Activated CD4-positive, alpha-beta T cell treated with anti-CD3 and anti-CD28 coated beads, Interleukin-2, amount 50 U/mL, for 16 hours (primary cell): Measurements from ENCODE around the gene THADA.

ENCODE experiments used
- DNase-seq: peaks from one replicate; pipeline ENCODE4 v3.0.0-alpha.2; 2020

Gene THADA

GRCh38 chr2:43220229-43220751 is 375.5 kb downstream of the THADA start:
- peak; percentile 35 for DNase-seq

DNA sequence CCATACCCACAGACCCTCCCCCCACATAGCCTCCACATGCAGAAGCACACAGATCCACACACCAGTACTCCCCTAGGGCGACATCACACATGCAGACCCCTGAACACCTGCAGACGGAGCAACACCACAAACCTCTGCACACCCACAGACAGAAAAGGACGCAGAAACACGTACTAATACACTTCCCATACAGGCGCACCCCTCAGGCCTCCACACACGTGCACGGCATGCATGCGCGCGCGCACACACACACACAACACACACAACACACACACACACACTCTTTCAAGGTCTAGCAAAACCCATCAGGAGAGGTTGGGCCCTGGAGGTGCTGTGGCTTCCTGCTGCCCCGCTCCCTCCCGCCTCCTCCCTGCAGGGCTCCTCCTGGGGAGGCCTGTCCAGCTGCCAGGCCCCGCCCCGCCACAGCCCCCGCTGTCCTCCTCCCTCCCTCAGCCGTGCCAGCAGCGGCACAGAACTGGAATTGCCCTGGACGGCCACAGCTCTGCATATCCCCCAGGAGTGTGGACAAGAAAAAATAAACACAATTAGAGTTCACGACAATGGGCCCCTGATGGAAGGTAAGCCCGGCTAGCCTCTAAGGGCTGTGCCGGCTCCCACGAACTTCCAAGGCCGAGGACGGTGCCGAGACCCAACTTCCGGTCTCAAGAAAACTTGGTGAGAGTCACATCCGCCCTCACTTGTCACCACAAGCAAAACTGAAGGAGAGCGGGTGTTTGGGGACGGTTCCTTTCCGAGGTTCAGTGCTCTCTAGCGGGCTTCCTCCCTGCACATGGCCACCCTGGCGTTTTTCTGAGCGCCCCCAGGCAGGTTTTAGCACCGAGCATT is 376.2 kb downstream of the THADA start:
- peak; percentile 89 for DNase-seq

DNA sequence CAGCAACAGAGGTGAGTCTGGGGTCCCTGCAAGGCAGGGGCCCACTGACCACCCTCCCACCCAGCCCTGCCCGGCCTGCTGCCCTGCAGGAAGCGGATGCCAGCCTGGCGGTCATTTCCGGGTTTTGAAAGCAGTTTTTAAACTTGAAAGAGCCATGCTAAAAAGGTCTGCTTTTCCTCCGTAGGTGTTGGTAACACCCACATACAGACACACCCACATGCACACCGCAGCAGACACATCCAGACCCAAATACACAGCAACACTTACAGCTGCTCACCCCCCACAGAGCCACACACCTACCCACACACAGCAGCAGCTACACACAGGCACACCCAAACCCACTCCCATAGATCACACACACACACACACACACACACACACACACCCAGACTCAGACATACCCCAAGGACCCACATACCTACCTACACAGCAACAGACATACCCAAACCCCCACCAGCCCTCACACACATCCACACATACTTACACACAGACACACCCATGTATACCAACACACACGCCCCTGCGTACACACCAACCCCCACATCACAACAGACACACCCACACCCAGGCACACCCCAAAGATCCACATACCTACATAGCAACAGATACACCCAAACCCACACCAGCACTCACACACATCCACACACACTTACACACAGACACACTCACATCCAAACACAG is 377.0 kb downstream of the THADA start:
- peak; percentile 75 for DNase-seq

DNA sequence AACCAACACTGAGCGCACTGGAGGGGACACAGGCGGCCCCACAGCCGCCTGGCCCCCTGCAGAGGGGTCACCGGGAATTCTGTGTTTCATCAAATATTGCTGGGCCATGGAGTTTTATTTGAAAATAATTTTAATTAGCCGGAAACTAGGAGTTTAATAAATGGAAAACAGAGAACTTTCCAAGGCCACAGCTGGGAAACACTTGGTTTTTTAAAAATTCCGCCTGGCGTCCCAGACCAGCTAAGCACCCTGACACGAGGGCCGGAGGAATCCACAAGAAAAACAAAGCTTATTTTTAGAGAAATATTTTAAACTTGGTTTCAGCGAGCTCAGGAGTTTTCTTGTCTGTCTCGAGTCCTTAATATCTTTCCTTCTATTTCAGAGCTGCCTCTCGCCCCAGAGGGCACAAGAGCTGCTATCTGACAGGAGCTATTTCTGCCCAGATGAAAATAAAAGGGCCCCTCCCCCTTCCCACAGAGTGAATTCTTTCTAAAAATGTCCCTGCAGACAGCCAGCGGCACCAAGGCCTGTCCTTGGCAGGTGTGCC is 377.6 kb downstream of the THADA start:
- DNase-seq: no peak

DNA sequence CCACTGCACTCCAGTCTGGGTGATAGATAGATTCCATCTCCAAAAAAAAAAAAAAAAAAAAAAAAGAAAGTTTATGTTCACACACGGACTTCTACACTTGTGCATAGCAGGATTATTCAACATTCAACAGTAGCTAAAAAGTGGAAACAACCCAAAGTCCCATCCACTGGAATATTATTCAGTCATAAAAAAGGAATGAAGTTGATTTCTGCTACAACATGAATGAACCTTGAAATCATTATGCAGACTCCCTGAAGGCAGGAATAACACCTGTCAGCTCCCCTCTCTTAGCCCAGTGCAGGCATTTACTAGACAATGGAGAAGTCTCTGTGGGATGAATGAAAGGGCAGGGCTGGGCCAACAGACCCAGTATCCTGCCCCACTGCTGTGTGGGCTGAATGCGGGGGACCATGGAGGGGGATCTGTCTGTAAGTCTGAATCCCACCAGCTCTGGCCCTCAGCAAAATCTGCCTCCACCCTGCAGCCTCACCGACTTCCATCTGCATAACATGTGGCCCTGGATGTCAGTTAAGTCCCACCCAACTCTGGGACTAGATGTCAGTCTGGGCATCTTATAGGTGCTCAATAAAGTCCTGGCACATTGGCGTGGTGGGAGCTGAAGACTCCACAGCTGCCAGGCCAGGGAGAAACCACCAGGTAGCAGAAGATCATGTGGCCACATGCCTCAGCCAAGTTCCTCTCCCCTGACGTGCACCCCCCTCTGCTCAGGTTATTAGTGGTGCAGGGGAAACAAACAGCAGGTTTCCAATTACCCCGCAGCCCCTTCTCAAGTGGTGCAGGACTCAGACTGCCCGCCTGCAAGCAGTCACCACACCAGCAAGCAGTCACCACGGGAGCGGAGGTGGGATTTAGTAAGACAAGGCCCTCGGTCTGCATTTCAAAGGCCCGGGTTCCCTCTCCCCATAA is 378.3 kb downstream of the THADA start:
- DNase-seq: no peak

- DNase-seq: no peak
Observed at GRCh38 chr2:43216629-43217028, 379.2 kb downstream of the THADA start.

- DNase-seq: no peak
Observed at GRCh38 chr2:43215673-43216255, 380.1 kb downstream of the THADA start.

DNA sequence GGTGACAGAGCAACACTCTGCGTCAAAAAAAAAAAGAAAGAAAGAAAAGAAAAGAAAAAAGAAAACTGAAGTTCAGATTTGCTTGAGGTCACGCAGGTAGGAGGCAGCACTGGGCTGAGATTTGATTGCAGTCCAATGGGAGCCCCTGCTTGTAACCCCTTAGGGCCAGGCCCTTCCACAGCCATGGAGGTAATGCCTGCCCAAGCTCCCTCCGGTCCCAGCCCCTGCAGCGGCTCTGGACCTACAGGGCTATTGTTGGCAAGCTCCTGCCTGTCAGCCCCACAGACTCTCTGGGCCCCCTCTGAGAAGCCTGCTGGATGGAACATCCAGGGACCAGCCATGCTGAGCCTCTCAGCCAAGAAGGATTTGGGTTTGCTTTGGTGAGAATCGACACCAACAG is 381.6 kb downstream of the THADA start:
- DNase-seq: no peak

- no peak for DNase-seq
Observed at GRCh38 chr2:43212931-43213330, 382.9 kb downstream of the THADA start.

DNA sequence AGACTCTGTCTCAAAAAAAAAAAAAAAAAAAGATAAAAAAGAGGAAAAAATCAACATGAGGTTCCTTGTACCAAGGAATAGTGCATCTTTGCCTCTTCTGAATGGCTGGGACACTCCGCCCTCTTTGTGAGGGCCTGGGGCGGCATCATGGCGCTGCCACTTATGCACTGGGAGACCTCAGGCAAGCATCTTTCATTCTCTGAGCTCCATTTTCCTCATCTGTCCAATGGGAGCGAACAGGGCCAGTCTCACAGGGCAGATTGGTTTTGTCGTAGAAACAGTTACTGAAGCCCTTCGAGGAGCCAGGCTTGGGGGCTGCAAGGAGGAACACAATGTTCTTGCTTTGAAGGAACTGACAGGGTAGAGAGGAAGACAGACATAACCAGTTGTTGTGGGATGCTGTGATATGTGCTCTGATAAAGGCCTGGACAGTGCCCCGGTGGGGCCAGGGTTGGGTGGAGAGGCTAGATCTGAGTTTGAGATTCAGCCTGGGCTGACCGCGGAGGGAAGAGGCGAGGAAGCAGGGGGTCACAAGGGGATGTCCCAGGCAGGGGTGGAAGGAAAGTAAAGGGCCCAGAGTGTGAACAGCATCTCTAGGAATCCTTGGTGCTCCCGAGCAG is 383.5 kb downstream of the THADA start:
- DNase-seq: no peak

GRCh38 chr2:43210467-43211303 is 385.2 kb downstream of the THADA start:
- DNase-seq: no peak

DNA sequence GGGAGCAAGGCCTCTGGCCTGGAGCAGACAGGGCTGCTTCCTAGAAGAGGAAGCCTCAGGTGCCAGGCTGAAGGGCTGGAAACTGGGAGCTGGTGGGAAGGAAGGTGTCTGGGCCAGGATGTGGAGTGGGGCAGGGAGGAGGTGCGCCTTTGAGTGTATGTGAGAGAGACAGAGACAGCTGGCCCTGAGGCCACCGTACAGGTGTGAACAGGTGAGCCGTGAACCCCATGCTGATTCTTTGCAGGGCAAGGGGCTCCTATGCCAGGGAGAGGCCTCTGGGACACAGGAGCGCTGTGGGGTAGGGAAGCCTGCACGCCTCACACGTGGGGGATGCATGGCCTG is 385.7 kb downstream of the THADA start:
- DNase-seq: no peak

DNA sequence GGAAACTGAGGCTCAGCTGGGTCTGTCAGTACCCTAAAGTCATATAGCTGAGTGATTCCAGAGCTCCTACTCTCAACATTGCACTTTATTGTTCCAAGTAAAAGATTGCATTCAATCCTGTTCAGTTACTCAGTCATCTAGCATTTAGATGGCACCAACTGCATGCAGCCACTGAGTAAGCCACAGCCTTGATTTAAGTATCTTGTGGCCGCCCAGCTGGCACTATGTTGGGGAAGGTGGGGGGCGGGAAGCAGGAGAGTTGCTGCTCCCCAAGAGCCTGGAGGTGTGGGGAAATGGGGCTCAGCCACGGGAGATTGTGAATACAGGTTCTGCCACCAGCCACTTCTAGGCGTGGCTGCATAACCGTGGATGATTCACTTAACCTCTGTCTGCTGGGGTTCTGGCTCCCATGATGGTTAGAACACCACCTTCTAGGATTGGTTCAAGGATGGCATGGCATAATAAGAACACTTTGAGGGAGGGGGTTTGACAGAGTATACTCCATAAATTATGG is 386.6 kb downstream of the THADA start:
- DNase-seq: no peak

DNA sequence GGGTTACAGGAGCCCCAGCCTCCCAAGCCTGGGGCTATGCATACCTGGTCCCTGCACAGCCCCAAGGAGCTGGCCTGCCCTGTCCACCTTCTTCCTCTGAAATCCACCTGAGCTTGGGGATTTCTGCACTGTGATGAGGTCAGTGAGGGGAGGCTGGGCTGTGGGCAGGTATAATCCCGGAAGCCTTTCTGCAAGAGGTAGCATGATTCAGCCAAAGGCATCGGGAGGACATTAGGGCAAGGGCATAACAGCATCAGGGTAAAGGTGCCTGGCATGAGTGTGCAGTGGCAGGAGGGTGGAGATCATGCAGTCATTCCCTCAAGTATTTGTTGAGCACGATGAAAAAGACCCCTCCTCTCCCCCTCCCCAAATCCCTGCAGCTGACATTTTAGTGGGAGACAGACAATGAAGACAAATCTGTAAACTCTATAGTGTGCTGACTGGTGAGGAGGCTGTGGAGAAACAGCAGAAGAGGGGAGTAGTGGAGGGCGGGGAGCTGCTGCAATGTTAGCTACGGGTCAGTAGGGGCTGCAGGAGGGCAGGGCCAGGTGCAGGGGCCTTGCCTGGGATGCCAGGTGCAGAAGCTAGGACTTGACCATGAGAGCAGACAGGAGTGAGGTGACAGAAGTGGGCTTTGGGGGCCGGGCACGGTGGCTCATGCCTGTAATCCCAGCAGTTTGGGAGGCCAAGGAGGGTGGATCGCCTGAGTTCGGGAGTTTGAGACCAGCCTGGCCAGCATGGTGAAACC is 388.1 kb downstream of the THADA start:
- DNase-seq: no peak

DNA sequence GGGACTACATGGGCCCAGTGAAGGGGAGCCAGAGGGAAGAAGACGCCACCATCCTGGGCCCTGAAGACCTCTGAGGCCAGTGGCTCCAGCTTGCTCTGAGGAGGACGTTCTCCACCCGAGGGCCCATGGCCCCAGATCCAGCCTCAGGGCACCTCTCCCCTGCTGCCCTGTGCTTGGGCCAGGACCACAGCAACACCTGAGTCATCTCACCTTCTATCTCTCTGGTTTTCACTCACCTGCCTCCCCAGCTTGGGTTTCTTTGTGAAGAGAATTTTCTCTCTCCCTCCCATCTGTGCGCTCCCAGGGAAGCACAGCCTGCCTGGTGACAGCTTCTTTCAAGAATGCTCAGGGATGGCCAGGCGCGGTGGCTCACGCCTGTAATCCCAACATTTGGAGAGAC is 389.2 kb downstream of the THADA start:
- no peak for DNase-seq

- no peak for DNase-seq
Observed at GRCh38 chr2:43203373-43203772, 392.5 kb downstream of the THADA start.

DNA sequence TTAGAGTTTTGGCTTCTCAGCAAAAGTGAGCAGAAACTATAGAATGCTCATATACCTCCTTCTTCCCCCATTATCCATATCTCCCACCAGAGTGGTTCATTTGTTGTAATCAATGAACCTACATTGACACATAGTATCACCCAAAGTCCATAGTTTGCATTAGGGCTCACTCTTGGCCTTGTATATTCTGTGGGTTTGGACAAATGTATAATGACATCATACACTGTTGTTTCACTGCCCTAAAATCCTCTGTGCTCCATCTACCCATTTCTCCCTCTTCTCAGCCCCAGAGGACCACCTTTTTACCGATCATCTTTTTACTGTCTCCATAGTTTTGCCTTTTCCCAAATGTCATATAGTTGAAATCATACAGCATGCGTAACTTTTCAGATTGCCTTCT is 393.5 kb downstream of the THADA start:
- DNase-seq: no peak

DNA sequence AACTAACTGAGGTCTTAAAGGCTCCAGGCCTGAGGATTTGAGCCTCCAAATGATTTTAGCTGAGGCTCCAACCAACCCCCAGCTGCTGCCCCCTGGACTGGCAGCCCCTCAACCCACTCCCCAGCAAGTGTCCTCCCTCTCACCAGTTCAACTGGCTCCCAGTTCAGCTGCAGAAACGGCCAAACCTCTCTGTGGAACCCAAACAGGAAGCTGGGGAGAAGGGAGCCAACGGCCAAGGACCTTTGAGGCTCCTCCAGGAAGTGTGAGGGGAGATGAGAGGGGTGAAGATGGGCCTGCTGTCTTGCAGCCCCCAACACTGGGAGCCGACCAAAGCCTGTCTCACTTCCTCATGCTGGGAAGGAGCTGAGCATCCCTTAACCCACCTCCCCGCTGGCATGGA is 394.3 kb downstream of the THADA start:
- no peak for DNase-seq

DNA sequence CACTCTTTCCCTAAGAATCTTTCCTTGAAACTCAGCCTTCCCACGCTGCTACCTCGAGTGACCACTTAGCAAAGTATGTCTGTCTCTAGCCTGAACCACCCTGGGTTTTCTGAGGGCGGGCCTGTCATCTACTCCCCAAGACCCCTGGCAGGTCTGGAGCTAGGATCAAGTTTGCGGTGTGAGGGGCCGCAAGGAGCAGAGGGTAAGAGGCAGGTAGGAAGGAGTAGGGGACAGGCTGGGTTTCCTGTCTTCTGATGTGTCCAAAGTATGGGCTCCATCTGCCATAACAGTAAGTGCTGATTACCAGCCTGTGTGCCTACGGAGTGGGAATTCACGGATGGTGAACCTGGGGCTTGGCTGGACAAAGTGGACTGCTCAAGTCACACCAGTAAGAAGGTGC is 394.8 kb downstream of the THADA start:
- no peak for DNase-seq
